Gastroesophageal sphincter (tissue), 4 donors: ENCODE data around the gene SLC35D2. TPM values are rescaled to one million over a fixed set of nuclear protein-coding genes. Genes with fewer than 3 reads are reported as not detected.

ENCODE experiments used
- ATAC-seq: fragments of 150-250 bp; one replicate; pipeline ENCODE4 v1.9.1; 2016; ENCODE audit warnings: mild to moderate bottlenecking, moderate library complexity
- H3K27ac ChIP-seq, 4 donors: fragments of 200-600 bp; sonication (generic) in 3 of 4; 1 replicate in 3 of 4; 2 replicates in 1 of 4; pipeline ENCODE4 v1.5.1; 2016 to 2019
- H3K27me3 ChIP-seq: fragments of 200-600 bp; sonication (generic); one replicate; pipeline ENCODE4 v1.5.1; 2019
- H3K36me3 ChIP-seq, 2 donors: fragments of 200-600 bp; sonication (generic); one replicate each; pipeline ENCODE4 v1.5.1; 2019; ENCODE audit warnings: control low read depth in 1 of 2
- H3K4me1 ChIP-seq, 3 donors: fragments of 200-600 bp; sonication (generic); 1 replicate in 2 of 3; 2 replicates in 1 of 3; pipeline ENCODE4 v1.5.1; 2016 to 2019; ENCODE audit warnings: control low read depth in 2 of 3
- H3K4me3 ChIP-seq, 2 donors: fragments of 200-600 bp; sonication (generic); one replicate each; pipeline ENCODE4 v1.5.1; 2019; ENCODE audit warnings: mild to moderate bottlenecking in 1 of 2, moderate library complexity in 1 of 2
- H3K9me3 ChIP-seq, 3 donors: fragments of 200-600 bp; sonication (generic); one replicate each; pipeline ENCODE4 v1.5.1; 2017 to 2019; ENCODE audit warnings: control low read depth in 2 of 3
- CTCF ChIP-seq, 4 experiments: fragments of 200-600 bp in 2 of 4; fragments of 450-650 bp in 2 of 4; sonication (generic) in 1 of 4; IDR thresholded peaks; one replicate each; pipeline ENCODE4 v1.5.1; 2017 to 2019; ENCODE audit warnings: antibody characterized with exemption in 4 of 4, mild to moderate bottlenecking in 2 of 4, moderate library complexity in 2 of 4
- EP300 ChIP-seq: sonication (generic); formaldehyde crosslinking; IDR thresholded peaks from one replicate; pipeline ENCODE4 v1.6.1; 2017; ENCODE audit warnings: antibody characterized with exemption, mild to moderate bottlenecking
- POLR2A ChIP-seq, 2 donors: fragments of 450-650 bp; IDR thresholded peaks; one replicate each; pipeline ENCODE4 v1.6.1; 2017; ENCODE audit warnings: antibody characterized with exemption in 2 of 2, mild to moderate bottlenecking in 2 of 2, moderate library complexity in 1 of 2
- POLR2AphosphoS5 ChIP-seq: sonication (generic); formaldehyde crosslinking; IDR thresholded peaks from one replicate; pipeline ENCODE4 v1.6.1; 2017; ENCODE audit warnings: antibody characterized with exemption
- WGBS, 2 donors: methylation state at CpG; one replicate each; pipeline ENCODE4 v1.1.5; 2018; ENCODE audit warnings: low coverage in 1 of 2; 5-methylcytosine and 5-hydroxymethylcytosine counted together
- total RNA-seq, 4 donors: library from RNA; depleted of rRNA; stranded (reverse); fragments of >200 nt; gene quantifications; one replicate each; pipeline ENCODE4 v1.1.0, GENCODE V29; 2016

Gene SLC35D2
- total RNA-seq, 4 donors from 2014 or later = 16.6 to 39.3 (median 26.1) TPM

- 89 to 90% methylated on average over 2 to 3 of the region's 6 CpGs for WGBS, 2 donors
- TF ChIP-seq CTCF (IDR thresholded peaks at IDR 0.05) (no peak), POLR2AphosphoS5 (no peak), POLR2A (IDR thresholded peaks at IDR 0.05) (no peak), EP300 (no peak)
- Histone ChIP-seq H3K9me3 (no peaks in the 10 kb centered on the region), H3K4me3 (no peak within 1 kb of the TSS), H3K4me1 (no peaks in the 10 kb centered on the region), H3K27me3 (no peaks in the 10 kb centered on the region), H3K36me3 (no peaks in the 10 kb centered on the region), H3K27ac (no peak within 1 kb of the TSS)
- ATAC-seq = no peak
Observed at GRCh38 chr9:96302021-96302420, 81.5 kb downstream of the SLC35D2 start, which contains the start of gene HSD17B3. TSS of gene HSD17B3 (minus strand) at chr9:96302176. CDS start at chr9:96302104, 72 bp downstream.

- H3K4me3 ChIP-seq = no peak overlapping the region
- no peaks in the 10 kb centered on the region for H3K27me3 ChIP-seq
- H3K4me1 ChIP-seq = no peaks in the 10 kb centered on the region
- 44 to 100% methylated on average over 1 to 2 of the region's 4 CpGs for WGBS, 2 donors
- no peak for ATAC-seq
- no peaks in the 10 kb centered on the region for H3K9me3 ChIP-seq
- no peaks in the 10 kb centered on the region for H3K36me3 ChIP-seq
- H3K27ac ChIP-seq = no peak overlapping the region
- TF ChIP-seq POLR2AphosphoS5 (no peak), EP300 (no peak), POLR2A (IDR thresholded peaks at IDR 0.05) (no peak), CTCF (IDR thresholded peaks at IDR 0.05) (no peak)
Observed at GRCh38 chr9:96299823-96300222, 83.7 kb downstream of the SLC35D2 start.

- WGBS, 2 donors = 55 to 94% methylated on average over 2 to 3 of the region's 3 CpGs
Observed at GRCh38 chr9:96294159-96294545, 89.4 kb downstream of the SLC35D2 start.

GRCh38 chr9:96293498-96294158, 89.9 kb downstream of the SLC35D2 start:
- H3K27ac ChIP-seq = no peak overlapping the region
- TF ChIP-seq EP300 (no peak), POLR2A (IDR thresholded peaks at IDR 0.05) (no peak), POLR2AphosphoS5 (no peak), CTCF (IDR thresholded peaks at IDR 0.05) (no peak)
- H3K4me3 ChIP-seq = no peak overlapping the region
- no peaks in the 10 kb centered on the region for H3K4me1 ChIP-seq
- 33 to 62% methylated on average over 2 to 3 of the region's 3 CpGs for WGBS, 2 donors
- no peaks in the 10 kb centered on the region for H3K9me3 ChIP-seq
- no peak for ATAC-seq
- no peaks in the 10 kb centered on the region for H3K27me3 ChIP-seq
- no peaks in the 10 kb centered on the region for H3K36me3 ChIP-seq

More at GRCh38 chr9:96294159-96294545, 89.4 kb downstream of the SLC35D2 start:
- Histone ChIP-seq H3K27ac (no peak overlapping the region), H3K9me3 (no peaks in the 10 kb centered on the region), H3K4me1 (no peaks in the 10 kb centered on the region), H3K36me3 (no peaks in the 10 kb centered on the region), H3K27me3 (no peaks in the 10 kb centered on the region), H3K4me3 (no peak overlapping the region)
- ATAC-seq = no peak
- TF ChIP-seq CTCF (IDR thresholded peaks at IDR 0.05) (no peak), POLR2A (IDR thresholded peaks at IDR 0.05) (no peak), EP300 (no peak), POLR2AphosphoS5 (no peak)

- H3K4me3 ChIP-seq = no peak overlapping the region
- TF ChIP-seq POLR2A (IDR thresholded peaks at IDR 0.05) = no peak
- TF ChIP-seq EP300 = no peak
- TF ChIP-seq POLR2AphosphoS5 = no peak
- no peak for TF ChIP-seq CTCF (IDR thresholded peaks at IDR 0.05)
- WGBS, 2 donors = no CpG with 5 or more reads among the region's 2 CpGs
- H3K36me3 ChIP-seq = no peaks in the 10 kb centered on the region
- no peaks in the 10 kb centered on the region for H3K4me1 ChIP-seq
- H3K27me3 ChIP-seq = no peaks in the 10 kb centered on the region
- H3K9me3 ChIP-seq = no peaks in the 10 kb centered on the region
- no peak for ATAC-seq
- no peak overlapping the region for H3K27ac ChIP-seq
Observed at GRCh38 chr9:96289392-96289791, 94.1 kb downstream of the SLC35D2 start.
